Transverse colon (tissue), 4 donors: ENCODE measurements around the gene RAB40C. TPM values are rescaled to one million over a fixed set of nuclear protein-coding genes. Genes with fewer than 3 reads are reported as not detected.

Experiments
- DNase-seq: peaks from one replicate; pipeline ENCODE4 v3.0.0-alpha.2; 2019
- H3K27ac ChIP-seq, 4 donors: fragments of 200-600 bp; sonication (generic); 2 replicates each; pipeline ENCODE4 v1.5.1; 2016 to 2018; ENCODE audit warnings: inconsistent platforms in 4 of 4
- H3K27me3 ChIP-seq: fragments of 200-600 bp; sonication (generic); 2 replicates; pipeline ENCODE4 v1.5.1; 2017; ENCODE audit warnings: inconsistent platforms
- H3K36me3 ChIP-seq, 4 donors: fragments of 200-600 bp; sonication (generic); 2 replicates each; pipeline ENCODE4 v1.5.1; 2017 to 2019; ENCODE audit warnings: inconsistent platforms in 4 of 4
- H3K4me1 ChIP-seq, 4 donors: fragments of 200-600 bp; sonication (generic); 2 replicates each; pipeline ENCODE4 v1.5.1; 2017 to 2020; ENCODE audit warnings: inconsistent platforms in 4 of 4
- H3K4me3 ChIP-seq, 4 donors: fragments of 200-600 bp; sonication (generic); 1 replicate in 1 of 4; 2 replicates in 3 of 4; pipeline versions ENCODE4 v1.5.1 to v1.6.1; 2017 to 2019; ENCODE audit warnings: inconsistent platforms in 4 of 4
- H3K9me3 ChIP-seq, 2 donors: fragments of 200-600 bp; sonication (generic); 2 replicates each; pipeline ENCODE4 v1.5.1; 2017 to 2019; ENCODE audit warnings: inconsistent platforms in 2 of 2
- CTCF ChIP-seq, 5 experiments: fragments of 200-600 bp in 3 of 5; fragments of 450-650 bp in 2 of 5; sonication (generic) in 3 of 5; IDR thresholded peaks; 1 replicate in 2 of 5; 2 replicates in 3 of 5; pipeline ENCODE4 v1.5.1; 2016 to 2017; ENCODE audit warnings: antibody characterized with exemption in 5 of 5, inconsistent platforms in 3 of 5, mild to moderate bottlenecking in 2 of 5, moderate library complexity in 1 of 5
- EP300 ChIP-seq: sonication (generic); formaldehyde crosslinking; IDR thresholded peaks from one replicate; pipeline ENCODE4 v1.6.1; 2017; ENCODE audit warnings: antibody characterized with exemption, low read depth
- POLR2A ChIP-seq: fragments of 450-650 bp; IDR thresholded peaks from one replicate; pipeline ENCODE4 v1.6.1; 2016; ENCODE audit warnings: antibody characterized with exemption, mild to moderate bottlenecking, moderate library complexity
- POLR2AphosphoS5 ChIP-seq, 3 donors: sonication (generic); formaldehyde crosslinking; IDR thresholded peaks; one replicate each; pipeline ENCODE4 v1.6.1; 2016; ENCODE audit warnings: antibody characterized with exemption in 3 of 3
- WGBS, 2 donors: methylation state at CpG; one replicate each; pipeline ENCODE4 v1.1.5; 2018; ENCODE audit warnings: low coverage in 1 of 2; 5-methylcytosine and 5-hydroxymethylcytosine counted together
- in situ Hi-C, 4 donors: fragments of 200-750 bp; cut with MboI; loops; one replicate each; pipeline versions ENCODE4 v1.15.0 to v1.15.1; 2017; ENCODE audit warnings: low sequenced_read_pairs in 3 of 4, low pct_ligation_motif_present in 1 of 4, low pct_unique_long_range_greater_than_20kb in 1 of 4
- intact Hi-C: fragments of 100-400 bp; cut with DNase I; formaldehyde crosslinking; loops from one replicate; pipeline ENCODE4 v1.15.1; 2023; ENCODE audit warnings: low total_unique reads
- total RNA-seq, 4 donors: library from RNA; depleted of rRNA; stranded (reverse); fragments of >200 nt; gene quantifications; one replicate each; pipeline ENCODE4 v1.1.0, GENCODE V29; 2016

RAB40C gene
- total RNA-seq, 4 donors from 2014 or later: 54.8 to 111 (median 83.5) TPM

- in situ Hi-C loops (no loop called here), intact Hi-C loops (no loop called here)
- no peaks in the 10 kb centered on the region for H3K27me3 ChIP-seq
- no peak for TF ChIP-seq POLR2A
- TF ChIP-seq EP300: no peak
- no peak for TF ChIP-seq POLR2AphosphoS5 (IDR thresholded peaks at IDR 0.05)
- no peak for TF ChIP-seq CTCF (IDR thresholded peaks at IDR 0.05)
- WGBS, 2 donors: 66% methylated on average over 15 of the region's 21 CpGs; no CpG with 5 or more reads in 1 of the 2 donors
- H3K9me3 ChIP-seq: no peaks in the 10 kb centered on the region
- H3K36me3 ChIP-seq: peaks cover 0 to 10% (median 0%) of the 10 kb centered on the region in 4 donors
- peak overlapping the region in 2 of 4 donors; percentile 34 to 69 for H3K27ac ChIP-seq
- peaks cover 26 to 60% (median 43%) of the 10 kb centered on the region in 4 donors for H3K4me1 ChIP-seq
- no peak for DNase-seq
- H3K4me3 ChIP-seq: no peak overlapping the region
Measured at GRCh38 chr16:676565-676902, 86.7 kb downstream of the RAB40C start.

GRCh38 chr16:676913-677312 is 87.0 kb downstream of the RAB40C start:
- Histone ChIP-seq H3K36me3 (peaks cover 0 to 9% (median 0%) of the 10 kb centered on the region in 4 donors), H3K4me1 (peaks cover 28 to 64% (median 47%) of the 10 kb centered on the region in 4 donors), H3K9me3 (no peaks in the 10 kb centered on the region), H3K4me3 (no peak overlapping the region), H3K27me3 (no peaks in the 10 kb centered on the region), H3K27ac (peak overlapping the region in 3 of 4 donors; percentile 27 to 69 (median 40))
- peak; percentile 41 for TF ChIP-seq POLR2A
- no peak for TF ChIP-seq CTCF (IDR thresholded peaks at IDR 0.05)
- peak; percentile 36 to 69 (median 44) for TF ChIP-seq POLR2AphosphoS5 (IDR thresholded peaks at IDR 0.05)
- intact Hi-C loops (no loop called here), in situ Hi-C loops (no loop called here)
- peak; percentile 93 for DNase-seq
- WGBS, 2 donors: 44% methylated on average over 21 of the region's 23 CpGs; no CpG with 5 or more reads in 1 of the 2 donors

- TF ChIP-seq POLR2A: no peak
- TF ChIP-seq CTCF (IDR thresholded peaks at IDR 0.05): no peak
- TF ChIP-seq EP300: no peak
- no peak for TF ChIP-seq POLR2AphosphoS5 (IDR thresholded peaks at IDR 0.05)
- Histone ChIP-seq H3K27me3 (no peaks in the 10 kb centered on the region), H3K4me1 (peaks cover 34 to 70% (median 53%) of the 10 kb centered on the region in 4 donors), H3K9me3 (no peaks in the 10 kb centered on the region), H3K36me3 (peaks cover 0 to 9% (median 0%) of the 10 kb centered on the region in 4 donors), H3K27ac (peak overlapping the region in 3 of 4 donors; percentile 27 to 69 (median 40)), H3K4me3 (no peak overlapping the region)
- intact Hi-C loops: no loop called here
- WGBS, 2 donors: 71% methylated on average over 31 of the region's 57 CpGs; no CpG with 5 or more reads in 1 of the 2 donors
- in situ Hi-C loops: no loop called here
- no peak for DNase-seq
Measured at GRCh38 chr16:677316-678190, 87.7 kb downstream of the RAB40C start.

- H3K9me3 ChIP-seq: no peaks in the 10 kb centered on the region
- DNase-seq: no peak
- H3K4me3 ChIP-seq: no peak overlapping the region
- intact Hi-C loops (no loop called here), in situ Hi-C loops (no loop called here)
- peaks cover 0 to 9% (median 0%) of the 10 kb centered on the region in 4 donors for H3K36me3 ChIP-seq
- TF ChIP-seq EP300 (no peak), POLR2A (no peak), CTCF (IDR thresholded peaks at IDR 0.05) (no peak), POLR2AphosphoS5 (IDR thresholded peaks at IDR 0.05) (no peak)
- peaks cover 42 to 78% (median 59%) of the 10 kb centered on the region in 4 donors for H3K4me1 ChIP-seq
- no peaks in the 10 kb centered on the region for H3K27me3 ChIP-seq
- H3K27ac ChIP-seq: peak overlapping the region in 2 of 4 donors; percentile 95 to 96
- 77% methylated on average over 19 of the region's 21 CpGs; no CpG with 5 or more reads in 1 of the 2 donors for WGBS, 2 donors
Measured at GRCh38 chr16:678209-678857, 88.5 kb downstream of the RAB40C start.
